ENCODE results near the gene ZBTB21.
"Not testable (repeated sequence)": the region's sequence is repeated elsewhere in the genome, so short reads cannot be mapped to it uniquely, and the experiment has no call there.

Gene ZBTB21

DNA sequence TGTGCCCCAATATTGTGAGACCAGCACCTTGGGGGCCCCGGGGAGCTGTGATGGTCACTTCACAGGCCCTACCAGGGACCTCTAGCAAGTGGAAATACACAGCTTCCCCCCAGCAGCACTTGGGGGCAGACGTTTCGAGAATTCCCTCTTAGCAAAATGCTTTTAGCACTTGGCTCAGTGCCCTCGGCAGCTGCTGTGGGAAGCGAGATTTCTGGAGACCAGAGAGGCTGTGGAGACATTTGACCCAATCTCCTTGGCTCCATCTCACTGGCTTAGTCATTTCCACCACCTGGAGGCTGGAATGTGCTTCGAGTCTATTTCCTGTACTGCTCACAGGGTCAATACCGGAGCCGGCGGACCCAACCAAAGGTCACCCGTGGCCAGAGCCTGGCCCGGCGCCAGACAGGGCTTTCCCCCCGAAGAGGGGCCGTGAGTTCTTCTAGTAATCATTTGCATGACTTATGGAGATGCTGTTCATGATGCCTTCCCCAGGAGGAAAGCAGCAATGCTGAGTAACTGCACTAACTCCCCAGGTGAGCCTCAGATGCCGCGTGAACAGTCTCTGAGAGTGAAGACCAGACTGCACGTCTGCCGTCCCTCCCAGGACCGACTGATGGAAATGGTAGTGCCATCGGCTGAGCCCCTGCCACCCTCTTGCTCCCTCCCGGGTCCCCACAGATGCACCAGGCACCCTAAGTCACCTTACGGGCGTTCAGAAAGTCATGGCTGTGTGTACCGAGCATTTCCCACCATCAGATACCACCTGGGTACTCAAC lies 52.0 kb downstream of the ZBTB21 start:
- DNase-seq (ENCODE audit: insufficient read length, low spot score) (peak; percentile 99), FAIRE-seq (peak; percentile 36)
- no peak for TF ChIP-seq POLR2A (IDR thresholded peaks at IDR 0.05; ENCODE audit: low read depth, low read length)

DNA sequence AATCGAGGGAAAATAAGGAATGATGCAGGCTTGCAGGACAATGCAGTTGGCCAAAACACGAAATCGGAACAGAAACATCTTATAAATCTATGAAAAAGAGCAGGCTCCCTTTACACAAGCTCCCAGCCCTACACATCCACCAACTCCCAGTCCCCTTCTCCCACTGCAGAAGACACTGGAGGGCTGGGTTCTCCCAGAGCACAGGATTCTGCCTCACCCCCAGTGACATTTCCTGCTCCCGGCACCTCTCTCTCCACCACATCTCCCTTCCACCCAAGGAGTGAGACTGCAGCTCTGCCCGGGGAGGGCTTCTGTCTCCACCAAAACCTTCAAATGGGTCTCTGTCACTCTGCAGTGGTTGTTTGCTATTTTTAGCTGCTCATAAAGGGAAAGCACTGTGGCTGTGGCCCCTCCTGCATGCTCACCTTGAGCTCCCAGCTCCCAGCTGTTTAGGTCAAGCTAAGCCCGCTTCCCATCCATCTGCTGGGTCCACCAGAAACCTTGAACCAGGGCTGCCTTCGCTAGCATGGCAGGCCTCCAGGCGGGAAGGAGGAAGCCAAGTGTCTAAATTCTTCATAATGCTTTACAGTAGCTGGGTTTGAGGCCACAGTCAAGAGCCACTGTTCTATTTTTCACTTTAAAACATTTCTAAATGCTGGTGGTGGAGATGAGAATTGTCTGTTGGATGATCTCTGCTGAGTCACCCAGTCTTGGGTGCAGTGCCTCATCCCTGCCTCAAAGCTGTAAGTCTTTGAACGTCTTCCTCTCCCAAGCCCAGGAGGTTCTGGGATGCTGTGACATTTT lies 53.0 kb downstream of the ZBTB21 start:
- DNase-seq (ENCODE audit: insufficient read length, low spot score) (peak; percentile 68), FAIRE-seq (no peak)
- no peak for TF ChIP-seq POLR2A (IDR thresholded peaks at IDR 0.05; ENCODE audit: low read depth, low read length)

DNA sequence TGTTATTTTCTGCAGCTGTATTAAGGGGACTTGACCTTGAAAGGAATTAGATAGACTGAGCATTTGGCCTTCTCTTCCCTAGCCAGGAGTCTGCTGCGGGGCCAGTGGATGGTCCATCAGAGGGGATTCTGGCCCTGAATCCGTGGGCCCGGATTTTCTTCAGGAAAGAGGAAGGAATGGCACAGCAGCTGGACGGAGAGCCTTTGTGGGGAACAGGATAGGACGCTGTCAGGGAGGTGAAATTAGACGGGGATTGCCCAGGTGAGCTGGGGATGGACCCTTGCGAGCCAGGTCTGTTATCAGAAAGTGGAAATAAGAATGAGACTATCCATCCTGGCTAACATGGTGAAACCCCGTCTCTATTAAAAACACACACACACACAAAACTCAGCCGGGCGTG lies 54.6 kb downstream of the ZBTB21 start:
- DNase-seq (ENCODE audit: insufficient read length, low spot score) (no peak), FAIRE-seq (no peak)
- TF ChIP-seq POLR2A (IDR thresholded peaks at IDR 0.05; ENCODE audit: low read depth, low read length): no peak

DNA sequence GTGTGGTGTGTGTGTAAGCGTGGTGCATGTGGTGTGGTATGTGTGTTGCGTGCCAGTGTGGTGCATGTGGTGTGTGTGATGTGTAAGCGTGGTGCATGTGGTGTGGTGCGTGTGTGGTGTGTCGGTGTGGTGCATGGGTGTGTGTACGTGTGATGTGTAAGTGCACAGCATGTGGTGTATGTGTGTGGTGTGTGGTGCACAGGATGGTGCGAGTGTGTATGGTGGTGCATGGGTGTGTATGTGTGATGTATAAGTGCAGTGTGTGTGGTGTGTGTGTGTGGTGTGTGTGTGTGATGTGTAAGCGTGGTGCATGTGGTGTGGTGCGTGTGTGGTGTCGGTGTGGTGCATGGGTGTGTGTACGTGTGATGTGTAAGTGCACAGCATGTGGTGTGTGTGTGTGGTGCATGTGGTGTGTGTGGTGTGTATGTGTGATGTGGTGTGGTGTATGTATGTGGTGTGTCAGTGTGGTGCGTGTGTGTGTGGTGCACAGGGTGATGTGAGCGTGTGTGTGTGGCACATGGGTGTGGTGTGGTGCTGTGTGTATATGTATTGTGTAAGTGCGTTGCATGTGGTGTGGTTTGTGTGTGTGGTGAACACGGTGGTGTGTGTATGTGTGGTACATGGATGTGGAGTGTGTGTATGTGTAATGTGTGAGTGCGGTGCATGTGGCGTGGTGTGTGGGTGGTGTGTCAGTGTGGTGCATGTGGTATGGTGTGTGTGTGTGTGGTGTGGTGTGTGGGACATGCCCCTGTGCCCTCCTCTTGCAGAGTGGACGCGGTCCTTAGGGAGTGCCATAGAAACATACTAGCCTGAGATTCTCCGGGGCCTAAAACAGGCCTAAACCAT lies 55.3 kb downstream of the ZBTB21 start:
- TF ChIP-seq POLR2A (IDR thresholded peaks at IDR 0.05; ENCODE audit: low read depth, low read length): no peak; the same call in 1 of the 2 replicates
- FAIRE-seq: no peak

DNA sequence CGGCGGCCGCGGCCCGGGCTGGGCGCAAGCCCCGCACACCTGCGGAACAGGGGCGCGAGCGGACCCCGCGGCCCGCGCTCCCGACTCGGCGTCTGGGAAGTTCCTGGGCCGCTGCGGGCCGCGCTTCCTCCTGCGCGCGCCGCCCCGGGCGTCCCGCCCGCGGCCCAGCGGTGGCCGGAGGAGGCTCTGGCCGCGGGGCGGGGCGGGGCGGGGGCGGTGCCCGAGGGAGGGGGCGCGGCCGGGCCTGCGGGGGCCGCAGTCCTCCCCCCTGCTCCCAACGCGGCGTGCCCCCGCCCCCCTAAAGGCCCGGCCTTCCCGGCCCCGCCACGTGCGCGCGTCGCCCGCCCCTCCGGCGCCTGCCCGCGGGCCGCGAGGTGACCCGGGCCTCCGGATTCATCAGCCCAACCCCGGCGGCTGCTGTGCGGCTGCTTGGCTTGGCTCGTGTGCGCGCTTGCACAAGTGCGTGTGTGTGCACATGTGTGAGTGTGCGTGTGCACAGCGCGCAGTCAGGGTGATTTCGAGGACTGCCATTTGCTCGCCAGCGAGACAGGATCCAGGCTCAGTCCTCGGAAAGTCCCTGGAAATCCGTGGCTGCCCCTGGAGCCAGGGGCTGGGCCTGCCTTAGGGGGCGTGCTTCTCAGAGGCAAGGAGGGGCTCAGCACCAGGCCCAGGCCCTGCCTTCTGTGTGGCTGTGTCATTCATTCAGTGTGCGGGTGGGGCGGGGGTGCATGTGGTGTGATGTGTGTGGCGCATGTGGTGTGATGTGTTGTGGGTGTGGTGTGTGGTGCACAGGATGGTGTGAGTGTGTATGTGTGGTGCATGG lies 56.1 kb downstream of the ZBTB21 start, which contains the start of gene C2CD2:
C2CD2 (minus strand) TSS at position 188 of the 823 bp plus-strand sequence. CDS start 370 bp downstream, outside the sequence.
- FAIRE-seq (no peak), DNase-seq (ENCODE audit: insufficient read length, low spot score) (peak; percentile 92)
- TF ChIP-seq POLR2A (IDR thresholded peaks at IDR 0.05; ENCODE audit: low read depth, low read length): peak; percentile 78

More for the DNA sequence above, 55.3 kb downstream of the ZBTB21 start:
- DNase-seq (ENCODE audit: insufficient read length, low spot score): no peak

DNA sequence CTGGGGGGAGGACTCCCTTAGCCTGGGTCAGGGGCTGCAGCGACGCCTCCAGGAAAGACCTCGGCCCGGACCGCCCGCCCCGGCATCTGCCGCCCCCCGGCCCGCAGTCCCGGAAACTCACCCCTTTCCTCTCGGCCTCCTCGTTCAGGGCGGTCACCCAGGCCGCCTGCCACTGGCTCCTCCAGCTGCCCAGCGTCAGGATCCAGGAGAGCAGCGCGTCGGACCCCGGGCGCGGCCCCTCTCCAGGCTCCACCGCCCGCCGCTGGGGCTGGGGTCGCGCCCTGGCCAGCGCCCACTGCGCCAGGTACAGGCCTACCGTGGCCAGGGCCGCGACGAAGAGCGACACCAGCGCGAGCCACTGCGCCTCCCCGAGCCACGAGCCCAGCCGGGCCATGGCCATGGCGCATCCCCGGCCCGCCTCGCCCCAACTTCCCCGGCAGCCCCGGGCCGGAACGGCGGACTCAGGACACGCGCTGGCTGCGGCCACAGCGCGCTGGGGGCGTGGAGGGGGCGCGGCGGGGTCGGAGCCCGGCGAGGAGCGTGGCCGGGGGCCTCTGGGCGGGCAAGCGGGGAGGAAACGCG lies 56.8 kb downstream of the ZBTB21 start:
- DNase-seq (ENCODE audit: insufficient read length, low spot score) (no peak), FAIRE-seq (no peak)
- TF ChIP-seq POLR2A (IDR thresholded peaks at IDR 0.05; ENCODE audit: low read depth, low read length): 0 out of 2 replicates have a peak, but pooled peaks have one; percentile 27

DNA sequence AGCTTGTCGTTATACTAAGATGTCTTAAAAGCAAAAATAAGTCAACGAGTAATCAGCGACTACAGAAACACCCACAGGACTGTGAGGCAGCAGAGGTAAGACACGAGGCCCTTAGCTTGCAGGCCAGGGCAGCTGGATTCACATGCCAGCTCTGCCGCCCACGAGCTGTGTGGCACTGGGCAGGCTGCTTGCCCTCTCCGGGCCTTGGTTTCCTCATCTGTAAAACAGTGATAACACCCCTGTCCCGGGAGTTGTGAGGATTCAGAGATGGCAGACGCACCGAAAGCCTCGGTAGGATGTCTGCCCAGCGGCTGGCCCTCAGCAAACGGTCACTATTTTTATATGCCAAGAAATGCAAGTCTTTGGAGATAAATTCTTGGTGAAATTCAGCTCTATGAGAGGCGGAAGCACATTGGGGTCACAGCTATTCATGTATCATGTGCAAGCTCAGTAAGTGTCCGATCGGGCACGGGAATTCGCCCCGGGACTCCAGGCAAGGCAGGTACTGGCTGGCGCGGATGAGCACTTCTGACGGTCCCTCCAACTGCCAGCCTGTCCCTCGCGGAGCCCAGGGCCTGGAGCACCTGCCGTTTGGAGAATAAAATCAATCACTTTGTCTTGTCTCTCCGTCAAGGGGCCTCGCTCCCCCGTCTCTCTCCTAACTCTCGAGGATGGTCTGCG lies 57.5 kb downstream of the ZBTB21 start:
- no peak for TF ChIP-seq POLR2A (IDR thresholded peaks at IDR 0.05; ENCODE audit: low read depth, low read length)
- no peak for DNase-seq (ENCODE audit: insufficient read length, low spot score)
- no peak for FAIRE-seq

DNA sequence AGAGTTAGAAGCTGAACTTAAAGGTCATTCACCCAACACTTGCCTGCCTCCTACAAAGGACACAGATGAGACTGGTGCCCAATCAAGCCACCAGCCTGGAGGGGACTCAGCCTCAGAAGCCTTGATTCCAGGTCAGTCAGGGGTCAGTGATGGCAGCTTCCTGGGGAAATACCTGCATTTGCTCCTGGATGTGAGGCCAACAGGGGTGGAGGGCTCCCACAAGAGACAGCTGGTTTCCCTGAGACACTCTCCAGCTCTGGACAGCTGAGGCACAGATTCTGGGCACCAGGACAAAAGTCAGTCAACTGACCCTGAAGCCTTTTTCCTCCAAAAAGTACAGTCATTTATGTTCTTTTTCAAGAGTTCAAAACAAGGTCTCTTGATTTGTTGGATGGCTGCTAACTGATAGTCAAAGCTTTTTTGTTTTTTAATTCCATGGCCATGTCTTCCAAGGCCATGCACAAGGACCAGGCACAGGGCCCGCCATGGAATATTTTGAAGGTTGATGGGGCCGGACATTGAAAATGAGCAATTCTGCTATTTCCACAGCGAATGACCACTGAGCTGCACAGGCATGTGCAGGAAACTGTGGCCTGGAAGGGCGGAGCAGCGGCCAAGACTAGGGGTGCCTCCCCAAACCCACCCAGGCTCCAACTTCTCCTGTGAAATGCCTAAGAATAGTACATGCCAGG lies 58.1 kb downstream of the ZBTB21 start:
- DNase-seq (ENCODE audit: insufficient read length, low spot score) (no peak), FAIRE-seq (no peak)
- TF ChIP-seq POLR2A (IDR thresholded peaks at IDR 0.05; ENCODE audit: low read depth, low read length): no peak

DNA sequence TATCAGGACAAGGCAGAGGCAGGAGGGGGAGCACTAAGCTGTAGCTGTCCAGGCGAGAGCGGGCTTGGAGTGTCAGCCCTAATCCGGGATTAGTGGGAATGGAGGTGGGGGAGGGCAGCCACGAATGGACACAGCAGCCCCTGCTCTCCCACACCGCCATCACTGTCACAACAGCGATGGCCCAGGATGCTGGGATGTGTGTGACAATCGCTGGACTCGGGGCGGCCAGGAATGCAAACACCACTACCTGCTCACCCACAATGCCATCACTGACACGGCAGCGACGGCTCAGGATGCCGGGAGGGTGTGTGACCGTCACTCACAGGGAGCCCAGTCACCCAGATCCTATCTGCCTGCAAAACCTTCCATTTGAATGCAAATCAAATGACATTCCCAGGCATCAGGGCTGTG lies 59.2 kb downstream of the ZBTB21 start:
- TF ChIP-seq POLR2A (IDR thresholded peaks at IDR 0.05; ENCODE audit: low read depth, low read length): no peak
- FAIRE-seq (no peak), DNase-seq (ENCODE audit: insufficient read length, low spot score) (no peak)

DNA sequence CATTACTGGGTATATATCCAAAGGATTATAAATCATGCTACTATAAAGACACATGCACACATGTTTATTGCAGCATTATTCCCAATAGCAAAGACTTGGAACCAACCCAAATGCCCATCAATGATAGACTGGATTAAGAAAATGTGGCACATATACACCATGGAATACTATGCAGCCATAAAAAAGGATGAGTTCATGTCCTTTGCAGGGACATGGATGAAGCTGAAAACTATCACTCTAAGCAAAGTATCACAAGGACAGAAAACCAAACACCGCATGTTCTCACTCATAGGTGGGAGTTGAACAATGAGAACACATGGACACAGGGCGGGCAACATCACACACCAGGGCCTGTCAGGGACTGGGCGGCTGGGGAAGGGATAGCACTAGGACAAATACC lies 60.5 kb downstream of the ZBTB21 start:
- not testable (repeated sequence) for DNase-seq (ENCODE audit: insufficient read length, low spot score); FAIRE-seq

DNA sequence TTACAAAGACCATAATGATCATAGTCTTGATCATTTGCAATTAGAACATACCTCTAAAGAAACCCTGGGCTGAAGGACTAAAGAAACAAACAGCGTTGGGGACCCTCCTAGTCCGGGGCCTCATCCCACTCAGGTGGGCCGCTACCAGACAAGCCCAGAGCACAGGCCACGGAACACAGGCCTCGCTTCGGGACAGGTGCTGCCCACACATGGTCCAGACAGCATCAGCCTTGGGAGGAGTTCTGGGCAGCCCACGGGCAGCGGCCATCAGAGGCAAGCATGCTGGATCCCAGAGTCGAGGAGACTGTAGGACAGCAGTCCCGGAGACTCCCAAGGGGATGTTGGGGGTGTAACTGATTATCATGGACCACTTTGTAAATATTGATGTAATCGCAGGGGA lies 61.3 kb downstream of the ZBTB21 start:
- TF ChIP-seq POLR2A (IDR thresholded peaks at IDR 0.05; ENCODE audit: low read depth, low read length): no peak
- DNase-seq (ENCODE audit: insufficient read length, low spot score) (no peak), FAIRE-seq (no peak)
